ENCODE data around the gene LOXHD1. TPM values are rescaled to one million over a fixed set of nuclear protein-coding genes. Genes with fewer than 3 reads are reported as not detected.

LOXHD1 gene
- total and polyA plus RNA-seq, 3 donors from 2014 or later = 11.3 to 59.4 (median 29.6) TPM

GRCh38 chr18:46702471-46702870 is 45.5 kb upstream of the LOXHD1 start:
- TF ChIP-seq CTCF (IDR thresholded peaks at IDR 0.05) (no peak), POLR2A (IDR thresholded peaks at IDR 0.05) (no peak)
- Histone ChIP-seq H3K36me3 (ENCODE audit: low read depth, missing control alignments) (no peaks in the 10 kb centered on the region), H3K4me1 (peaks cover 8% of the 10 kb centered on the region), H3K9me3 (no peaks in the 10 kb centered on the region), H3K27ac (no peak overlapping the region), H3K4me3 (no peak overlapping the region), H3K27me3 (no peaks in the 10 kb centered on the region)
- no peak for DNase-seq
- WGBS, 2 donors = 64 to 93% methylated on average over 6 of the region's 6 CpGs
- intact Hi-C loops (cut with DNase I; ENCODE audit: low total_unique reads) = no loop called here

GRCh38 chr18:46700066-46700824 is 43.2 kb upstream of the LOXHD1 start:
- TF ChIP-seq POLR2A (IDR thresholded peaks at IDR 0.05) (no peak), CTCF (IDR thresholded peaks at IDR 0.05) (no peak)
- H3K36me3 ChIP-seq (ENCODE audit: low read depth, missing control alignments) = no peaks in the 10 kb centered on the region
- 75 to 86% methylated on average over 3 to 5 of the region's 5 CpGs for WGBS, 2 donors
- H3K4me3 ChIP-seq = no peak overlapping the region
- intact Hi-C loops (cut with DNase I; ENCODE audit: low total_unique reads) = no loop called here
- no peaks in the 10 kb centered on the region for H3K9me3 ChIP-seq
- H3K27ac ChIP-seq = no peak overlapping the region
- H3K4me1 ChIP-seq = no peaks in the 10 kb centered on the region
- no peaks in the 10 kb centered on the region for H3K27me3 ChIP-seq
- no peak for DNase-seq

- intact Hi-C loops (cut with DNase I; ENCODE audit: low total_unique reads) = no loop called here
- Histone ChIP-seq H3K9me3 (no peaks in the 10 kb centered on the region), H3K36me3 (ENCODE audit: low read depth, missing control alignments) (no peaks in the 10 kb centered on the region), H3K4me1 (no peaks in the 10 kb centered on the region), H3K27ac (no peak overlapping the region), H3K4me3 (no peak overlapping the region), H3K27me3 (no peaks in the 10 kb centered on the region)
- DNase-seq = no peak
- no peak for TF ChIP-seq CTCF (IDR thresholded peaks at IDR 0.05)
- no peak for TF ChIP-seq POLR2A (IDR thresholded peaks at IDR 0.05)
Observed at GRCh38 chr18:46696702-46697101, 39.7 kb upstream of the LOXHD1 start.

- WGBS, 2 donors = 40 to 70% methylated on average over 3 of the region's 3 CpGs
- H3K9me3 ChIP-seq = no peaks in the 10 kb centered on the region
- no peak for TF ChIP-seq CTCF (IDR thresholded peaks at IDR 0.05)
- no peak for TF ChIP-seq POLR2A (IDR thresholded peaks at IDR 0.05)
- intact Hi-C loops (cut with DNase I; ENCODE audit: low total_unique reads) = no loop called here
- H3K27me3 ChIP-seq = no peaks in the 10 kb centered on the region
- no peak overlapping the region for H3K27ac ChIP-seq
- DNase-seq = peak; percentile 46
- no peaks in the 10 kb centered on the region for H3K36me3 ChIP-seq (ENCODE audit: low read depth, missing control alignments)
- no peak overlapping the region for H3K4me3 ChIP-seq
- H3K4me1 ChIP-seq = no peaks in the 10 kb centered on the region
Observed at GRCh38 chr18:46696268-46696667, 39.2 kb upstream of the LOXHD1 start.

GRCh38 chr18:46693996-46694395 is 37.0 kb upstream of the LOXHD1 start:
- TF ChIP-seq CTCF (IDR thresholded peaks at IDR 0.05) (no peak), POLR2A (IDR thresholded peaks at IDR 0.05) (no peak)
- intact Hi-C loops (cut with DNase I; ENCODE audit: low total_unique reads) = no loop called here
- no peaks in the 10 kb centered on the region for H3K36me3 ChIP-seq (ENCODE audit: low read depth, missing control alignments)
- no peaks in the 10 kb centered on the region for H3K9me3 ChIP-seq
- H3K27me3 ChIP-seq = no peaks in the 10 kb centered on the region
- H3K4me1 ChIP-seq = no peaks in the 10 kb centered on the region
- no peak for DNase-seq
- 83 to 88% methylated on average over 2 of the region's 2 CpGs for WGBS, 2 donors
- no peak overlapping the region for H3K27ac ChIP-seq
- no peak overlapping the region for H3K4me3 ChIP-seq

Measured in testis (tissue), 3 donors.